ENCODE data around the gene UBASH3B.
"Not testable (repeated sequence)": the region's sequence is repeated elsewhere in the genome, so short reads cannot be mapped to it uniquely, and the experiment has no call there.

Gene UBASH3B

DNA sequence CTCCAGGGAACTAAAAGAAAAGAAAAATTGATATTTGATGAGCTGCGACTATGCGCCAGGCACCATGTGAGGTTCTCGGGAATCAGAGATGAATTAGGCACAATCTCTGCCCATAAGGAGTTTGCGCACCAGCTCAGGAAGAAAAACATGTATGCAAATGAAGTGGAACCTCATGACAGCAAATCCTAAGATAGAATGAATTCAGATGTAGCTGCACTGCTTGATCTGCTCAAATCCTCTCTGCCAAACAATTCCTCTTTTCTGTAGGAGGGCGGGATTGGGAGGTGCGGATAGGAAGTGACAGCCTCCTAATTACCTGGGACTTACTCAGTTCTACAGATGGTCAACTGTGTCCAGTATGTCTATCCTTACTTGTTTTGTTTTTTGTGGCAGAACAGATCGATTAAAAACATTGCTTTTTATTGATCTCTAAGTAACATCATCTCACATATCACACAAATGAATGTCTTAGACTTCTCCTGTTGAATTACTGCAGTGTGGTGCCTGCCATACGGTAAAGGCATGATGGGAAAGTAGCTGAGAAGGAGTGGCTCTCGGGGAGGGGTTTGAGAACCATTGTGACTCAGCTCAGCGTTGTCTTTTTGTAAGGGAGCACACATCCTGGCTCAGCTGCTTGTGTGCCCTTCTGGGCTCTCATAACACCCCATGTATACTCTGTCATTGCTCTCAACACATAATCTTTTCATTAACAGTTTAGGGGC is 196.7 kb downstream of the UBASH3B start:
- DNase-seq (ENCODE audit: low spot score), result no peak

DNA sequence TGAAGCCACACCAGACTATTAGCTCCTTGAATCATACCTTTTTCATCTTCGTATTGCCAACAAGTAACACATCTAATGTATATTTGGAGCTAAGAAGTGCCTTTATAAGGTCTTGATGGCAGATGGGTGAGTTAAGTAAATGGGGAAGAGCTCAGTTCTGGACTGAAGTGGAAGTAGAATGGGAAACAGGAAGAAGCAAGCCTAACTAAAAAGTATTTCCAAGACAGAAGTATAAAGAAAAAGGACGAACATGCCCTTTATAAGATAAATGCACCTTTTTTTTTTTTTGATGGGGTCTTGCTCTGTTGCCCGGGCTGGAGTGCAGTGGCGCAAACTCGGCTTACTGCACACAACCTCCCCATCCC is 197.3 kb downstream of the UBASH3B start:
- no peak for DNase-seq (ENCODE audit: low spot score)

DNA sequence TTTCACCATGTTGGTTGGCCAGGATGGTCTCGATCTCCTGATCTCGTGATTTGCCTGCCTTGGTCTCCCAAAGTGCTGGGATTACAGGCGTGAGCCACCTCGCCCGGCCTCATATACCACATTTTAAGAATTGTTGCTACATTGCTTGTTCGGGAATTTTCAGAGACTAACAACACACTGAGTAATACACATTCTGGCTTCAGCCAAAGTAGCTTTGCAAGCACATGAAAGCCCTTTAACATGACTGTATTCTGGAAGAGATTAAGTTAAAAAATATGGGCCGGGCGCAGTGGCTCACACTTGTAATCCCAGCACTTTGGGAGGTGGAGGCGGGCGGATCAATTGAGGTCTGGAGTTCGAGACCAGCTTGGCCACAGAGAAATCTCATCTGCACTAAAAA is 197.7 kb downstream of the UBASH3B start:
- no peak for DNase-seq (ENCODE audit: low spot score)

DNA sequence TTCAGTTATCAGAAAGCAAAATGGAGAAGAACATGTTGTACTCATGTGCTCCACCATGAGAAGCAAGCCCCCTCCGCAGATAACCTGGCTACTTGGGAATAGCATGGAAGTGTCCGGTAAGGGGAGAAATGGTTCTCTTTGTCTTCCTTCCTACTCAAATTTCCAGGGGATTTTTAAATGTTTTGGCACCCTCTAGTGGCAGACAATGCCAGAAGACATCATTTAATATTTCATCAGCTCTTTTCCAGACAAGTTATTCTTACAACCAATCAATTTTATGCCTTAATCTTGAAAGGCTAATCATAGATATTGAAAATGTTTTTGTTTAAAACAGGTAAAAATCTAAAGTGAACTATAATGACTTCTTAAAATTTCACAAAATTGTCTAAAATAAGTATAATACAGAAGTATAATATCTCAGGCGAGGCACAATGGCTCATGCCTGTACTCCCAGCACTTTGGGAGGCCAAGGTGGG is 198.5 kb downstream of the UBASH3B start:
- DNase-seq (ENCODE audit: low spot score), result no peak

DNA sequence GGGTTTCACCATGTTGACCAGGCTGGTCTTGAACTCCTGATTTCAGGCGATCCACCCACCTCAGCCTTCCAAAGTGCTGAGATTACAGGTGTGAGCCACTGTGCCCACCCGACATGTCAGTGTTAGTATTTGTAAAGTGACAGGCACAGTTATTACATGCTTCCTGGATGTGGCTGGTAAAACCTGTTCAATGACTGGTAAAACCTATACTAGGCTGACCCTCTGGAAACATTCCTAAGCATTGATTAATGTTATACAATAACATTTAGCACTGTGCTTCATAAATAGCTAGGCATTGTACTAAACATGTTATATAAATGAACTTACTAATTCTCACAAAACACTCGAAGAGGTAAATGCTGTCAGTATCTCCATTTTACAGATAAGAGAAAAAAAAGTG is 206.1 kb downstream of the UBASH3B start:
- DNase-seq (ENCODE audit: low spot score), result no peak

DNA sequence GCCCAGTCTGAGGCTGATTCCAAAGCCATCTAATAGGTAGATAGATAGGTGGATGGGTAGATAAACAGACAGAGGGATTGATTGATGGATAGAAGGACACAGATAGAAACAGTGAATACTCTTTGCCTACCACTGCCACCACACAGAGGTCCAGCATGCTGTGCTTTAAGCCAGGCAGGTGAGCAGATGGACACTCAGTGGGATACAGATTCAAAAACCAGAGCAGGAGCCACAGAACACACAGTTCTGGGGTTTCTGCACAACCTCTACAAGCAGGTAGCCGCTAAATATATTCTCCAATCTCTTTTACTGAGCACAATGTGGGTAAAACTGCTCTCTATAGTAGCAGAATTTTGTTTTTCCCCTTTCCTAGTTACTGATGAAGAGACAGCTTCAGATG is 206.6 kb downstream of the UBASH3B start:
- DNase-seq (ENCODE audit: low spot score), result no peak

DNA sequence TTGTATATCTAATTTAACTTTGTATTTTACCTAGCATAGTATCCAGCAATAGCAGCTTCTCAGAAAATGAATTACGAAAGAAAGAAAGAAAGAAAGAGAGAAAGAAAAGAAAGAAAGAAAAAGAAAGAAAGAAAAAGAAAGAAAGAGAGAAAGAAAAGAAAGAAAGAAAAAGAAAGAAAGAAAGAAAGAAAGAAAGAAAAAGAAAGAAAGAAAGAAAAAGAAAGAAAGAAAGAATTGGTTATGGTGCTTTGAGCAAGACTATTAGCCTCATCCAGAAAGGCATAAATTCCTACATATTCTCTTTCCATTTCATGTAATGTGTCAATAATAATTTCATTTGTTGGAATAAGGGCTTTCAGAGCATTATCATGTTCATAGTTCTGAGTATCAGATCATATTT is 207.6 kb downstream of the UBASH3B start:
- DNase-seq (ENCODE audit: low spot score), result not testable (repeated sequence)

DNA sequence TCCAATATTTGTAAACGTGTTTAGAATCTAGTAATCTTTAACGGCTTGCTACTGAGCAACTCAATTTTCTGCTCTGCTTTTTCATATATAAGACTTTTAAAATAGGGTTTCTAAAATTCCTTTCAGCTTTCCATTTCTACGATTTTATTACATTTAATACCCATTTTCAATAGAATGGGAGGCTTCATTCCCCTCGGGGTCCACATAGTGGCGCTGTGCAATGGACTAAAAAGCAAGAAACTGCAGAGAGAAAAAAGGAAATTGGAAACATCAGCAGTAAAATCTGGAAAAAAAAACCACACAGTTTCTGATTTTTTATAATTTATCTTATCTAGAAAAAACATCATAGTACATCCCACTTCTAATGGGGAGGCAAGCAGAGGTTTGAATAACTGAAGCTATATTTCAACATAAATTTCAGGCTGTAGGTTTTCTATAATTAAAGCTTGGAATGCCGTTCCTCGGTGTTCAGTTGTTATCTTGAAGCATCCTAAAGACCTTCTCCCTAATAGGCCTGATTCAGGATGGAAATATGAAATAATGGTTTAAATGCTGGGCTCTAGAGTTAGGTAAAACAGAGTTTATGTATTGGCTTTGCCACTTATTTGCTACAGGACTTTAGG is 208.3 kb downstream of the UBASH3B start:
- DNase-seq (ENCODE audit: low spot score), result no peak

All from left forelimb (tissue), 1 donor.